HG02852 (cell line): ENCODE data around the gene SCAP.
"Not testable (repeated sequence)": the region's sequence is repeated elsewhere in the genome, so short reads cannot be mapped to it uniquely, and the experiment has no call there.

Experiments
- ATAC-seq: cut with Tn5 transposase; IDR thresholded peaks from one replicate; pipeline ENCODE4 v1.9.1; 2021; ENCODE audit warnings: mild to moderate bottlenecking, moderate library complexity; ENCODE audit not compliant: unreplicated experiment

SCAP gene

GRCh38 chr3:47475570-47476329, at the start of gene SCAP:
Gene SCAP (minus strand): TSS chr3:47475941. CDS start chr3:47442993, 32,948 bp downstream.
- peak; percentile 82 for ATAC-seq

GRCh38 chr3:47523310-47524073, 47.8 kb upstream of the SCAP start:
- ATAC-seq: no peak

GRCh38 chr3:47522082-47522987, 46.6 kb upstream of the SCAP start:
- peak; percentile 60 for ATAC-seq

DNA sequence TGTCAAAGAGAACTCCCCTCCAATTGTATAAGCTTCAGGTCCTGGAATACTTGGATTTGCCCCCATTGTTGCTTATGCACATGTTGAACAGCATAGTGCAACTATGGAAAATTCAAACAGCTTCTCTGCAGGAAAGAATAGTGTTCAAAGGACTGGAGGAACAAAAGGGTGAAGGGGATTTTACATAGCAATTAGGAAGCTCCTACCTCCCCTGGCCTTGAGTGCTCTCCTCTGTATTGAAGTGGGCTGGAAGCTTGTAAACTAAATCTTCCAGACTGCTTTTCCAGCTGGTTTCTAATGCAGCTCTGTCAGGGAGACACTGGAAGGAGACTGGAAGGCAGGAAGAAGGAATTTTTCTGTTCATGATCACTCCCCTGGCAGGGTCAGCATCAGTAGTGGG, 45.0 kb upstream of the SCAP start:
- no peak for ATAC-seq

GRCh38 chr3:47517937-47518336, 42.2 kb upstream of the SCAP start:
- ATAC-seq: no peak

DNA sequence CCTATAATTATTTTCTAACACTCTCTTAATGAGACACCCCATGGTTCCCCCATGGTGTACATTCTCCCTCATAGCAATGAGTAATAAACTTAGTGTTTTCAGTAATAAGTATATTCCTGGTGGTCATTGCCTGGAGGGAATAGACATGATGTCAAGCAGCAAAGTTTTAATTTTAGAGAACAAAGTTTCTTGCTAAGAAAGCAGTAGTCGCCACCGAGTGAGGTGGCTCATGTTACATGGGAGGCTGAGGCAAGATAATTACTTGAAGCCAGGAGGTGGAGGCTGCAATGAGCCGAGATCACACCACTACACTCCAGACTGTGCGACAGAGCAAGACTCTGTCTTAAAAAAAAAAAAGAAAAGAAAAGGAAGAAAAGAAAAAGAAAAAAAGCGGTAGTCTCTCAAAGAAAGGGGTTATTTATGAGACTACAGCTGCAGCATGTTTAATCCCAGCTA, 40.2 kb upstream of the SCAP start:
- no peak for ATAC-seq

DNA sequence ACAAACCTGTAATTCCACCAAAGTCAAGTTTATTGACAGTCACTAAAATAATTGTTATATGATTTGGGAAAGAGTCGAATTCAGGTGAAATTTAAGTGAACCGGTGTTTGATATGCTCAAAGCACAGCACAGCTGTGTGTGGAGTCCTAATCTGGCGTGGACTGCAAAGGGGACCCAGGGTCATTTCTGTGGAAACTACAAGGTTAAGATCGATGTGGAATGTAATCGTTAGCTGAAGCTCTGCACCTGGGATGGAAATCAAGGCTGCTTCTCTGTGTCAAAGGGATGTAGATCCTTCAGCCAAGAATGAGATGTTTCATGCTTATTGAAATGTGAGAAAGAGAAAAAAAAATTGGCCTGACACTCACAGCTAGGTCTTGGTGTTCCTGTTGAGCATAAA, 39.4 kb upstream of the SCAP start:
- ATAC-seq: no peak

DNA sequence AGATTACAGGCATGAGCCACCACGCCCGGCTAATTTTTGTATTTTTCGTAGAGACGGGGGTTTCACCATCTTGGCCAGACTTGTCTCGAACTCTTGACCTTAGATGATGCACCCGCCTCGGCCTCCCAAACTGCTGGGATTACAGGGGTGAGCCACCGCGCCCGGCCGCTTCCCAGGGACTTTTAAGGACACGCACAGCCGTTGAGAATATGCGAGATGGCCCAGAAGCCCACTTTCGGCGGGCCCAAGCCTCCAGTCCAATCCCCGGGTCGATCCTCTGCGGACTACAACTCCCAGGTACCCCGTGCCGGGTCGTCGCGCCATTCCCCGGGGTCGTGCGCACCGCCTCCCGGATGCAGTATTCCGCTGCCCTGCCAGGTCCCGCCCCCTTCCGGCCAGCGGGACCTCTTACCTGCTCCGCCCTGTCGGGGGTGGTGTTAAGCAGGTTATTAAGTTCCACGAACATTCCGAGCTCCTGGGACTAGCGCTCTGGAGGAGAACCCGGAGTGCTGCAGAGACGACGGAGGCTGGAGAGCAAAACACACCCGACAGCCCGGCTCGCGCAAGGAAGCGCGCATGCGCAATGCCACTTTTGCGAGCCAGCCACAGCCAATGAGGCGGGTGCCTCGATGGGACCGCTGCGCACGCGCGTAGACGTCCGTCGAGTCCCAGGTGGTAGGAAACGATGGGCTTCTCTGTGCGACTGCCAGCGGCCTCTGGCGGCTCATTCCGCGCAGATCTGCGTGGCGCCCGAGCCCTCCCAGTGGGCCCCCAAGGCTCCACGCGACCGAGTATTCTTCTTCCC, 37.6 kb upstream of the SCAP start, which contains the start of gene ELP6:
Gene ELP6 (minus strand): TSS at position 588 of the 805 bp plus-strand sequence. CDS start 122 bp downstream, at position 466.
- ATAC-seq: peak; percentile 96

GRCh38 chr3:47512416-47513124, 36.8 kb upstream of the SCAP start:
- ATAC-seq: no peak

GRCh38 chr3:47505267-47505666, 29.5 kb upstream of the SCAP start:
- not testable (repeated sequence) for ATAC-seq

DNA sequence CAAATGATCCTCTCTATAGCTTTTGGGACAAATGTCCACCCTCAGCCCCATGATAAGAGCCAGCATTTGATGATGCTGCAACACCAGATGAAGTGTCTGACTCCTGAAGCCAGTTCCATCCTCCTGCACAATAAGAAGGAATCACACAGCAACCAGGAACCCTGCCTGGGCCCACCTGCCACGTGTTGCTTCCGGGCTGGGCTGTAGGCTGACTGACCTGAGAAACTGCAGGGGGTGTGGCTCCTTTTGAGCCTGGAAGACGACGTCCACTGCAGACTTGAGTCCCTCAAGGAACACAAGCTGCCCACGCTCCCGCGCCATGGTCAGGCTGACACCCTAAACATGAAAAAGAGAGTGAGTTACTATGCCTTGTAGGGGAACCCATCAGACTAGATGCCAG, 28.4 kb upstream of the SCAP start:
- no peak for ATAC-seq

DNA sequence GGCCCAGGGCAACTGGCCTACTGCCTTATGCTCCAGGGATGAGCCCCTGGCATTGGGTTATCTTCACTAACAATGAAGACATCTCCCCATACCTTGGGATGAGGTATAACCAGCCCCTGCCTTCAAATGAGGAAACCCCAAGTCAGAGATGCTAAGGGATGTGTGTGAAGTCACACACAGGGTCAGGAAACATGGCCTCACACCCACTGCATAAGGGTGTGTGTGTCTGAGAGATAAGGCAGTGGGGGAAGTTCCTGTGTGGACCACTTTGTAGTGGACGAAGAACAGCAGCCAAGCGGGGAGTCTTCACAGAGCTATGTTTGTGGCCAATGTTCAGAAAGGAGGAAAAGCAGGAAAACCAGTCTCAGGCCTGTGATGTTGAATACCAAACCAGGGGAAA, 27.3 kb upstream of the SCAP start:
- no peak for ATAC-seq

GRCh38 chr3:47496892-47497291, 21.2 kb upstream of the SCAP start:
- no peak for ATAC-seq

DNA sequence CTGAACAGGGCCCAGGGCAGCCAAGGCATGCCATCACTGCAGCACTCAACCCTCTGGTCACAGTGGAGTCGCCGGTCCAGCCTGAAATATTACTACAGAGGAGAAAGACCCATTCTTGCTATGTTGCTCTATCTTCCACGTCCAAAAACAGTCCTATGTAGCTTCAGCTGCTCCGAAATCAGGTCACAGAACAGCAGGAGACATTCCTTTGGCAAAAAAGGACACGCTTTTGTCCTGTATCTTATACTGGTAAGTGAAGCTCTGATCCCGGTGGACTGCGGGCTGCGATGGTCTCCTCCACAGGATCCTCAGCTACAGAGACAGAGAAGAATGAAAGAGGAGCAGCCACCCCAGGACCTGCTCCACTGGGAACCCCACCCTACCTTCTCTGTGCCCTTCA, 20.1 kb upstream of the SCAP start:
- no peak for ATAC-seq

GRCh38 chr3:47495111-47495510, 19.4 kb upstream of the SCAP start:
- no peak for ATAC-seq

DNA sequence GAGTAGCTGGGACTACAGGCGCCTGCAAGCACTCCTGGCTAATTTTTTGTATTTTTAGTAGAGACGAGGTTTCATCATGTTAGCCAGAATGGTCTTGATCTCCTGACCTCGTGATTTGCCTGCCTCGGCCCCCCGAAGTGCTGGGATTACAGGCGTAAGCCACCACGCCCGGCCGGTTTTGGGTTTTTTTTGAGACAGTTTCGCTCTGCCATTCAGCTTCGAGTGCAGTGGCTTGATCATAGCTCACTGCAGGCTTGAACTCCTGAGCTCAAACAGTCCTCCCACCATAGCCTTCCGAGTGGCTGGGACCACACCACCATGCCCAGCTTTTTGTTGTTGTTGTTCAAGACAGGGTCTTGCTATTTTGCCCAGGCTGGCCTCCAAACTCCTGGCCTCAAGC, 16.0 kb upstream of the SCAP start:
- ATAC-seq: no peak

DNA sequence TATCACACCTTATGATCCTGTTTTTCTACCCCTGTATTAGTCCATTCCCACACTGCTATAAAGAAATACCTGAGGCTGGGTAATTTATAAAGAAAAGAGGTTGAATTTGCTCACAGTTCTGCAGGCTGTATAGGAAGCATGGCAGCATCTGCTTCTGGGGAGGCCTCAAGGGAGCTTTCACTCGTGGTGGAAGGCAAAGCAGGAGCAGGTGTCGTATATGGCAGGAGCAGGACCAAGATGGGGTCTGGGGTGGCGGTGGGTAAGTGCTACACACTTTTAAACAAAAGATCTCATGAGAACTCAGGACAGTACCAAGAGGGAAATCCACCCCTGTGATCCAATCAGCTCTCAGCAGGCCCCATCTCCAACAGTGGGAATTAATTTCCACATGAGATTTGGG, 15.4 kb upstream of the SCAP start:
- no peak for ATAC-seq

DNA sequence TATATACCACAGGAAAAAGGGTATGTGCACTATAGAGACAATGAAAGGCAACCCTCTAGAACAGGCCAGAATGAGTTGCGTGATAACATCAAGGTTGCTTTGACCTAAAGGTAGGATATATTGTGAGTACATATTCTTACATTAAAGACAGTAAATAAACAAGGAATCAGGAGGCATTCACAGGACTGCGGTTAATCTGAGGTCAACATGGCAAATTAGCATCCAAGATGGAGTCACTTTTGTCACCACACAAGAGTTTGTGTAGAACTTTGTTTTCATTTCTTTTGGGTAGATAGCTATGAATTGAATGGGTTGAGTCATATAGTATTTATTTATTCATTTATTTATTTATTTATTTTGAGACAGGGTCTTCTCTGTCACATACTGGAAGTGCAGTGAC, 11.5 kb upstream of the SCAP start:
- ATAC-seq: no peak

- ATAC-seq: no peak
Observed at GRCh38 chr3:47485812-47486211, 10.1 kb upstream of the SCAP start.

GRCh38 chr3:47482366-47482765, 6.6 kb upstream of the SCAP start:
- ATAC-seq: no peak
